Stimulated activated CD8-positive, alpha-beta memory T cell treated with anti-CD3 and anti-CD28 coated beads, Interleukin-4, amount 100 ng/mL, for 4 hours (primary cell): ENCODE measurements around the gene AGXT.

Source experiments
- DNase-seq, 2 donors: peaks; one replicate each; pipeline ENCODE4 v3.0.0-alpha.2; 2020; ENCODE audit warnings: low read depth in 2 of 2, low spot score in 1 of 2

Gene AGXT

GRCh38 chr2:240865391-240865790 lies 3.2 kb upstream of the AGXT start:
- DNase-seq, result no peak

DNA sequence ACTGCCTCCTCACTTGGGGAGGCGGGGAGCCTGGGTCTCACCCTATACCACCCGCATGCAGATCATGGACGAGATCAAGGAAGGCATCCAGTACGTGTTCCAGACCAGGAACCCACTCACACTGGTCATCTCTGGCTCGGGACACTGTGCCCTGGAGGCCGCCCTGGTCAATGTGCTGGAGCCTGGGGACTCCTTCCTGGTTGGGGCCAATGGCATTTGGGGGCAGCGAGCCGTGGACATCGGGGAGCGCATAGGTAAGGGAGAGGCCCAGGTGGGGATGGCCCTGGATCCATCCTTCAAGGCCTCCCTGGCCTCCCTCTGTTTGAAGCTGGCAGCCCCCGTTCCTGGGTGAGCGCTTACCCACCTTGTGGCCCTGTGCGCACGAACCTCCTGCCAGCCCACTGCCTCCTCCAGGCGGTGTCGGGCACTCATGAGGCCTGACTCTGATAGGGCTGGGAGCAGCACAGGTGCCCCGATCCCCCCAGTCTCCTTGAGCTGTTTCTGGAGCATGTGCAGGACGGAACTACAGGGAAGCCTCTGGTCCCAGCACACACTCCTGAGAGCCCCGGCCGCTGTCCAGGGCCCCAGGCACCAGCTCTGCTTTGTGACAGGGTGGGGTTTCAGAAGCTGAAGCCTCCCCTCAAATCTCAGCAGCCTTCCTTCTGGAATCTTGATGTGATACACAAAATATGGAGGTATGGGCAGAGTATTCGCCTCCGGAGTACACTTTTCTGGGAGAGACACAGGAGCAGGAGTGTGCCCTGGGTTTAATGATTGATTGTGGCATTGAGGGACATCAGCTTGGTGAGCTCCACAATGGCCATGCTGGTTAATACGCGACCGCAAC lies 708 bp downstream of the AGXT start:
- DNase-seq, result no peak

GRCh38 chr2:240869956-240870875 lies 1.6 kb downstream of the AGXT start:
- DNase-seq, result no peak

DNA sequence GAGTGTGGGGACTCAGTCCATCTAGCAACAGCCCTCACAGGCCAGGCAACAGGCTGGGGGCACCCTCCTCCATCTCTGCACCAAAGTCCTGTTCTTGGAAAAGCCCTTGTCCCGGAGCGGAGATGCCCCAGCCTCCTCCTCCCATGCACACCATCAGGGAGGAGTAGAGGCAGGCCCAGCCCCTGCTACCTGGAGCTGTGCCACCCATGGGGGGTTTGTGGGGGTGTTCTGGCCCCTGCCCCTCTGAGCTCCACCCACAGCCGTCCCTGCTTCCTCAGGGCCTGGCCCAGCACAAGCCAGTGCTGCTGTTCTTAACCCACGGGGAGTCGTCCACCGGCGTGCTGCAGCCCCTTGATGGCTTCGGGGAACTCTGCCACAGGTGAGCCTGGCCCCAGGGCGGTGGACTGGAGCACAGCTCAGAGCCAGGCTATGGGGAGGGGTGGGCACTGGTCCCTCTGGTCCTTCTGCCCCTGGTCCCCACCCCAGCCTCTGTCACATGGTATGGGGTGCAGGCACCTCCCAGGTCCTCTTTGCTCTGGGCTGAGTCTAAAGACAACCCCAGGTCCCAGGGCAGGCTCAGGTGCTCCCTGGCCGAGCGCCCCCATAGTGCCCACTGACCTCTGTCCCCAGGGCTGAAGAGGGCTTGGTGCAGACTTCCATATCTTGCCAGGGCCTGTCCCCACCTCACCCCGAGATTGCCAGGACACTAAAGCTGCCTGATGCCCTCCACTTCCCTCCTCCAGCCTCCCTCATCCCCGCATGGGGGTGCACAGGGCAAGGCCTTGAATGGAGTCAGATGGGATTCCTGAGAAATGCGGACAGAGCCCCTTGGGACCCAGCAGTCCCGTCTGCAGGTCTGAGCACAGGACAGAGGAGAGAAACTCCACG lies 2.7 kb downstream of the AGXT start:
- no peak for DNase-seq

DNA sequence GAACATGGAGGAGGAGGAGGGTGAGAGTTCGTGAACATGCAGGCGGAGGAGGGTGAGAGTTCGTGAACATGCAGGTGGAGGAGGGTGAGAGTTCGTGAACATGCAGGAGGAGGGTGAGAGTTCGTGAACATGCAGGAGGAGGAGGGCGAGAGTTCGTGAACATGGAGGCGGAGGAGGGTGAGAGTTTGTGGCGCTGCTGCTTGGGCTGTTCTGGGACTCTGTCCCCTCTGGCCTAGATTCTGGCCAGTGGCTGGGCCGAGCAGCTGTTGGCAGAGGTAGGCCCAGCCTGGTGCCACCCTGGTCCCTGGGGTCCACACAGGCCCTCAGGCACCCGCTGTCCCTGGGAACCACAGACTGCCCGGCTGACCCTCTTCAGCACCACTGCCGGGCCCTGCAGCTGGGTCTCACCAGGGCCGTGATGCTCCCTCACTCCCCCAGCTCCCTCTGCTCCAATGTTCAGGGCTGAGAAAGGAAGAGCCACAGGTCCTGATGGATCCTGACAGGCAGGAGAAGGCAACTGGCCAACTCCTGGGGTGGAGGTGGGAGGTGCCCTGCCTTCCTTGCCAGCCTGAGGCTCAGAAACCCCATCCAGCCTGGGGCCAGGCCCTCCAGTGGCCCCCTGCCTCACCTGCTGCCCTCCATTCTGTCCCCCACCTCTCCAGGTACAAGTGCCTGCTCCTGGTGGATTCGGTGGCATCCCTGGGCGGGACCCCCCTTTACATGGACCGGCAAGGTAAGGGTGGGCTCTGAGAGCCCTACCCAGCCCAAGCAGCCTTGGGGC lies 3.9 kb downstream of the AGXT start:
- DNase-seq, result no peak

DNA sequence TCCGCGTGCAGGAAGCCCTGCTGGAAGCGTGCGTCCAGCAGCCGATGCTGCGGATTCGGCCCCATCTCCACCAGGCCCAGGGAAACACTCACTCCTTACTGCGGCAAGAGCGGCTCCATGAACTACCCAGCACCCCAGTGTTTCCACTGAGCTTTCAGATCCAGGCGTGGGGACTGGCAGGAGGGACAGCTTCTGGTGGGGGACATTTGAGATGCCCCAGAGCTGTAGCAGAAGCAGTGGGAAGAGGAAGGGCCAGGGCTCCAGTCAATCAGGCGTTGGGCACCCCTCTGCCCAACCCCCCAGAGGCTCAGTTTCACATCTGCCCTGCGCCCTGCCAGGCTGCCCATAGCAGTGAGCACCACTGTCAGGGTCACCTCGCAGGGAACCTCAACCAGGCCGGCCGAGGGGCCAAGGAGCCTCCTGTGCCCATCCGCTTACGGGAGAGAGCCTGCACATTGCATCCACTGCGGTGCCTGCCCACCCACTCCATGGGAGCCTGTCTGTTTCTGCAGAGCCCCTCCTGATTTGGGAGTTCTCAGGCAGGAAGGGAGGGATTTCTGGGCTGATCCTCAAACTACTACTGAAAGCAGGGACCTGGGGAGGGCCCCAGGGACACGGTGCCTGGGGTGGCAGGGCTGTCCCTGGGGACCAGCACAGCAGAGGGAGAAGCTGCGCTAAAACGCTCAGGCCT lies 4.6 kb downstream of the AGXT start:
- no peak for DNase-seq

DNA sequence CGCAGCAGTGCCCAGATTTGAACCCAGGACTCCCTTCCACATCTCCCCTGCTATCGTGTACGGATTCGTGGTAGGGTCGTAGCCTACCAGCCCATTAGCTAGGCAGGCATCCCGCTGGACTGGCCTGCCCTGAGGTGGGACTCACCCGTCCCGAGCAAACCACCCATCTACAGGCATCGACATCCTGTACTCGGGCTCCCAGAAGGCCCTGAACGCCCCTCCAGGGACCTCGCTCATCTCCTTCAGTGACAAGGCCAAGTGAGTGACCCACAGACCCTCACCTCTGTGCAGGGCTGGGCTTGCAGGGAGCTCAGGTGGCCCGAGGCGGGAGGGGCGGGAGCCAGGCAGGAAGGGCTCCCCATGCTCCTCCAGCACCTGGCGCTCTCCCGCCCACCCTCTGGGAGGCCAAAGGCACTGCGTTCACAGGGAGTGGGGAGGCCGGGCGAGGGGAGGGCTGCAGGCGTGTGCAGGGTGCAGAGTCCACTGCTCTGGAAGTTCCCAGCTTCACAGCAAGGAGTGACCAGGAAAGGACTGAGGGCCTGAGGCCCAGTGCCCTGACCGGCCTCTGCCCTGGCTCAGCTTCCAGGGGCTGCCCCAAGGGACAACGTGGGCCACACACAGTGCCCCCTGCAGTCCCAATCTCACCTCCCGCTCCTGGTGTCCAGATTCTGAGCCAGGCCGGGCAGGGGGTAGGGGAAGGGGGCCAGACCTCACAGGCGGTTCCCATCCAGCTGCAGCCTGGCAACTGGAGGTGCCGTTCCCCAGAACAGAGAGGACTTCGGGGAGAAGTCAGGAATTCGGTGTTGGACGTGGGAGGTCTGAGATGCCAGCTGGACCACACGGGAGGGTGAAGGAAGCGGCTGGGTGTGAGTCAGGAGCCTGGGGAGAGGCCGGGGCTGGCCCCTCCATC lies 5.4 kb downstream of the AGXT start:
- no peak for DNase-seq

- DNase-seq, result no peak
These were observed 6.1 kb downstream of the AGXT start for GRCh38 chr2:240874715-240875227.

DNA sequence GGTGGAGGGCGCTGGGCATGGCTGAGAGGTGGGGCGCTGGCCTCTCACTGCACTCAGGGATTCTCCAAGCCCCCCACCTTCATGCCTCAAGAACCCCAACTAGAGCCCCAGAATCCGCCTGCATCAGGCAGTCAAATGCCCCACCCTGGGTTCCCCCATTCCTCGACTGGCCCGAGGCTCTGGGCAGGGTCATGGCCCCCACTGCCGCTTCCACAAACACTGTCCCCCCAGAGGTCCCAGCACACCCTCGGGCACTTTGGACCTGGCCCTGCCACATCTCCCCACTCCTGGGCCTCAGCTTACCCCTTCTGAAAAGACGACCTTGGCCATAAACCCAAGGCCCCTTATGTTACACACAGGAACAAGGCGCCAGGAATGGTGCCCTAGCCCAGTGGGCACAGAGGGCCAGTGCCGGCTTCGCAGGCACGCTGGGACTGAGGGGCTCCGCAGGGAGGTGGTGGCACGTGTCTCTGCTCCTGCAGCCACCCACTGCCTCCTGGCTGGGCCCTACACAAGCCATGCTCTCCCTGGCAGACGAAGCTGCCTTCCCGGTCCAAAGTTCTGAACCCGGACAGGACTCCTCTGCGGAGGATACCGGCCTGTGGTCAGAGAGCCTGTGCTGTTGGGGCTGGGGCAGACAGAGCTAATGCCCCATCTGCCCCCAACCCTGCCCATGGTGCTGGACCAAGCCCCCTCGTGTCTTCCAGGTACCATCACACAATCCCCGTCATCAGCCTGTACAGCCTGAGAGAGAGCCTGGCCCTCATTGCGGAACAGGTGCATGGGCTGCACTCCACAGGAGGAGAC lies 6.8 kb downstream of the AGXT start:
- no peak for DNase-seq

GRCh38 chr2:240876035-240876474 lies 7.4 kb downstream of the AGXT start:
- DNase-seq, result no peak

GRCh38 chr2:240876475-240877251 lies 8.0 kb downstream of the AGXT start:
- no peak for DNase-seq

DNA sequence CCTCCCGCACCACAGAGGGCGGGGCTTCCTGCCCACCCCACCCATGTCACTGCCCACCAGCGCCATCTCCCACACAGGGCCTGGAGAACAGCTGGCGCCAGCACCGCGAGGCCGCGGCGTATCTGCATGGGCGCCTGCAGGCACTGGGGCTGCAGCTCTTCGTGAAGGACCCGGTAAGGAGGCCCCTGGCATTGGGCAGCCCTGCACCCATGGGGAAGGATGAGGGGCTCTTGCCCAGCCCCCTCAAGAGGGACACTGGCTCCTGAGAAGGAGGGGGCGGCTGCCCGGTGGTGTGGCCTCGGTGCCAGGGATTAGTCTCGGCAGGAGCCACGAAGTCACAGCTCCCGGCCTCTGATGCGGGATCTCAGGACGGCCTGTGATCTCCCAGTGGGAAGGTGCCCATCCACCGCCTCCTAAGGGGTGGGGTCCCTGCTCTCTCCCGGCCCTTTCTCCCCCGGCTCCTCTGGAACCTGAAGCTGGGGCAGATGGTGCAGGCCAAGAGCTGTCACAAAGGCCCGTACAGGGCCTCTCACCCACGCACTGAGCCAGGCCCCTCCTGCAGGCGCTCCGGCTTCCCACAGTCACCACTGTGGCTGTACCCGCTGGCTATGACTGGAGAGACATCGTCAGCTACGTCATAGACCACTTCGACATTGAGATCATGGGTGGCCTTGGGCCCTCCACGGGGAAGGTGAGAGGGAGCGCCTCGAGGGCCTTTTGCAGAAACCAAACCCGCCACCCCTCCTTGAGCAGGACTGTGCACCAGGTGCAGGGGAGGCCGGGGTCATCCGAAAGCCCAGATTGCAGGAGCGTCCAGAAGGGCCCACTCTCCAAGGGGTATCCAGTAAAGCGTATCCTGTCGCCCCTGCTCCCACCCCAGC lies 9.1 kb downstream of the AGXT start:
- no peak for DNase-seq

GRCh38 chr2:240878341-240878936 lies 9.8 kb downstream of the AGXT start:
- no peak for DNase-seq

DNA sequence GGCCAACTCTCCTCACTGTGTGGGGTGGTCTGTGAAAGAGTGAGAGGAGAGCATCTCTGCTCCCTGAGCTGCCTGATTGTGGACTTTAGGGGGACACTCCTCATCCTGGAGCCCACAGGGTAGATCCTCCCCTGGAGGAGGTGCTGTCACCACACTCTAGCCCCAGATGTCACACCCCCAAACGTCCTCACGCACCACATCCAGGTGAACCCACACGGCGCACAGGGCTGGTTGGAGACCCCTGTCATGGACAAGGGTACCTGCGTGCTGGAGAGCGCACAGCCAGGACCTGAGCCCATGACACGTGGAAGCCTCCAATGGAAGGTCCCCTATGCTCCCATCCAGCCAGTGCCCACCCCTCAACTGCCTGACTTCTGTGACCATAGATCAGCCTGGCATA lies 10.5 kb downstream of the AGXT start:
- no peak for DNase-seq

GRCh38 chr2:240881913-240882312 lies 13.3 kb downstream of the AGXT start:
- DNase-seq, result no peak
